Thyroid gland (tissue), 4 donors: ENCODE measurements around the gene FKBP6.

Experiments used
- CTCF ChIP-seq, 6 experiments: fragments of 200-600 bp in 3 of 6; fragments of 450-650 bp in 3 of 6; sonication (generic) in 3 of 6; IDR thresholded peaks; one replicate each; pipeline ENCODE4 v1.5.1; 2016 to 2019; ENCODE audit warnings: antibody characterized with exemption in 6 of 6, mild to moderate bottlenecking in 2 of 6, inconsistent platforms in 1 of 6, moderate library complexity in 1 of 6
- POLR2A ChIP-seq, 2 donors: fragments of 450-650 bp; IDR thresholded peaks; one replicate each; pipeline ENCODE4 v1.6.1; 2017; ENCODE audit warnings: antibody characterized with exemption in 2 of 2, mild to moderate bottlenecking in 2 of 2, moderate library complexity in 1 of 2

GRCh38 chr7:73395538-73396503, 67.9 kb downstream of the FKBP6 start:
- TF ChIP-seq CTCF (IDR thresholded peaks at IDR 0.05) (no peak), POLR2A (IDR thresholded peaks at IDR 0.05) (no peak)
